GM23338 (cell line): ENCODE measurements around the gene SETD1A.

Source experiments
- CTCF ChIP-seq, 2 experiments: fragments of 200-600 bp in 1 of 2; sonication (generic) in 1 of 2; conservative IDR thresholded peaks; 2 replicates each; pipeline versions ENCODE4 v1.5.1 to v1.6.1; 2016 to 2017; ENCODE audit warnings: antibody characterized with exemption in 2 of 2, low read depth in 2 of 2, mild to moderate bottlenecking in 2 of 2, moderate library complexity in 1 of 2
- REST ChIP-seq: IDR thresholded peaks from one replicate; pipeline ENCODE4 v1.6.1; 2018; ENCODE audit warnings: antibody characterized with exemption; ENCODE audit not compliant: unreplicated experiment

GRCh38 chr16:30991052-30991451, 33.5 kb downstream of the SETD1A start:
- TF ChIP-seq CTCF (conservative IDR thresholded peaks at IDR 0.05; ENCODE audit: low read depth in 2 of 2) (no peak), REST (no peak)
